PFSK-1 (cell line): ENCODE data around the gene CHCHD10.

Experiments
- FOXP2 ChIP-seq: optimal IDR thresholded peaks from 2 replicates; pipeline ENCODE3; 2011; ENCODE audit warnings: borderline replicate concordance, control low read depth, inconsistent platforms; ENCODE audit not compliant: insufficient read depth; ENCODE audit errors: extremely low read length, extremely low read depth
- POLR2AphosphoS5 ChIP-seq: IDR thresholded peaks from 2 replicates; pipeline ENCODE4 v1.6.1; 2012; ENCODE audit warnings: low read depth, mild to moderate bottlenecking, control low read depth, low read length, moderate library complexity
- REST ChIP-seq, 2 experiments: IDR thresholded peaks; 2 replicates each; pipeline versions ENCODE4 v1.6.1 to v1.8.0; 2011 to 2012; ENCODE audit warnings: low read depth in 2 of 2, low read length in 2 of 2, control low read depth in 1 of 2, inconsistent platforms in 1 of 2, mild to moderate bottlenecking in 1 of 2, moderate library complexity in 1 of 2; ENCODE audit not compliant: insufficient read depth in 1 of 2
- SIN3A ChIP-seq: IDR thresholded peaks from 2 replicates; pipeline ENCODE4 v1.6.1; 2012; ENCODE audit warnings: mild to moderate bottlenecking, low read length, moderate library complexity, borderline replicate concordance; ENCODE audit not compliant: insufficient read depth
- TAF1 ChIP-seq: IDR thresholded peaks from 2 replicates; pipeline ENCODE4 v1.6.1; 2012; ENCODE audit warnings: low read length, control low read depth, borderline replicate concordance; ENCODE audit not compliant: insufficient read depth

GRCh38 chr22:23784215-23784732 lies 16.5 kb upstream of the CHCHD10 start:
- TF ChIP-seq REST (IDR thresholded peaks at IDR 0.05; ENCODE audit: insufficient read depth in 1 of 2, low read depth in 2 of 2, low read length in 2 of 2), result no peak
- TF ChIP-seq POLR2AphosphoS5, result no peak
- no peak for TF ChIP-seq FOXP2
- no peak for TF ChIP-seq TAF1
- no peak for TF ChIP-seq SIN3A
